HEK293 (cell line): Measurements from ENCODE around the gene EHD2.

Experiments used
- CTCF ChIP-seq: fragments of 450-650 bp; formaldehyde crosslinking; IDR thresholded peaks from 2 replicates; pipeline ENCODE4 v1.5.1; 2016; ENCODE audit warnings: missing biosample characterization, missing genetic modification characterization
- REST ChIP-seq: fragments of 450-650 bp; formaldehyde crosslinking; IDR thresholded peaks from 2 replicates; pipeline ENCODE4 v1.5.1; 2016; ENCODE audit warnings: missing biosample characterization, missing genetic modification characterization
- SCRT1 ChIP-seq: fragments of 450-650 bp; formaldehyde crosslinking; IDR thresholded peaks from 2 replicates; pipeline ENCODE4 v1.5.1; 2016; ENCODE audit warnings: missing biosample characterization, missing genetic modification characterization, borderline replicate concordance
- TCF7L2 ChIP-seq: IDR thresholded peaks from 2 replicates; pipeline ENCODE4 v1.6.1; 2011; ENCODE audit warnings: low read depth, mild to moderate bottlenecking, inconsistent platforms, low read length, moderate library complexity, borderline replicate concordance
- TRIM28 ChIP-seq: IDR thresholded peaks from 2 replicates; pipeline ENCODE4 v1.6.1; 2011; ENCODE audit warnings: low read length, control low read depth, borderline replicate concordance
- ZNF558 ChIP-seq: fragments of 450-650 bp; formaldehyde crosslinking; IDR thresholded peaks from 2 replicates; pipeline ENCODE4 v1.5.1; 2016; ENCODE audit warnings: missing biosample characterization, missing genetic modification characterization
- ZNF768 ChIP-seq: fragments of 450-650 bp; formaldehyde crosslinking; IDR thresholded peaks from 2 replicates; pipeline ENCODE4 v1.5.1; 2018; ENCODE audit warnings: missing biosample characterization, mild to moderate bottlenecking, missing genetic modification characterization

- no peak for TF ChIP-seq ZNF768 (tag by site-specific recombination)
- TF ChIP-seq ZNF558 (tag by site-specific recombination) = no peak
- TF ChIP-seq SCRT1 (tag by site-specific recombination) = no peak
- no peak for TF ChIP-seq TRIM28
- TF ChIP-seq REST = no peak
- no peak for TF ChIP-seq TCF7L2
- no peak for TF ChIP-seq CTCF
Measured at GRCh38 chr19:47686679-47687450, 26.4 kb upstream of the EHD2 start.
